ENCODE results near the gene MGMT.

MGMT gene

GRCh38 chr10:129533281-129533680 lies 66.2 kb downstream of the MGMT start:
- no peak for DNase-seq (ENCODE audit: low read depth)
- H3K4me3 ChIP-seq (ENCODE audit: low read depth, low read length): no peak overlapping the region
- no peak for TF ChIP-seq CTCF (IDR thresholded peaks at IDR 0.05; ENCODE audit: control insufficient read depth, extremely low read depth, insufficient read depth)

GRCh38 chr10:129534826-129535225 lies 67.8 kb downstream of the MGMT start:
- no peak for TF ChIP-seq CTCF (IDR thresholded peaks at IDR 0.05; ENCODE audit: control insufficient read depth, extremely low read depth, insufficient read depth)
- DNase-seq (ENCODE audit: low read depth): no peak
- no peak overlapping the region for H3K4me3 ChIP-seq (ENCODE audit: low read depth, low read length)

- no peak overlapping the region for H3K4me3 ChIP-seq (ENCODE audit: low read depth, low read length)
- DNase-seq (ENCODE audit: low read depth): no peak
- TF ChIP-seq CTCF (IDR thresholded peaks at IDR 0.05; ENCODE audit: control insufficient read depth, extremely low read depth, insufficient read depth): no peak
Observed at GRCh38 chr10:129536336-129536735, 69.3 kb downstream of the MGMT start.

- TF ChIP-seq CTCF (IDR thresholded peaks at IDR 0.05; ENCODE audit: control insufficient read depth, extremely low read depth, insufficient read depth): no peak
- H3K4me3 ChIP-seq (ENCODE audit: low read depth, low read length): no peak overlapping the region
Observed at GRCh38 chr10:129537151-129537550, 70.1 kb downstream of the MGMT start.

GRCh38 chr10:129538236-129538635 lies 71.2 kb downstream of the MGMT start:
- no peak overlapping the region for H3K4me3 ChIP-seq (ENCODE audit: low read depth, low read length)
- no peak for TF ChIP-seq CTCF (IDR thresholded peaks at IDR 0.05; ENCODE audit: control insufficient read depth, extremely low read depth, insufficient read depth)
- no peak for DNase-seq (ENCODE audit: low read depth)

More at GRCh38 chr10:129537151-129537550, 70.1 kb downstream of the MGMT start:
- DNase-seq (ENCODE audit: low read depth): no peak

GRCh38 chr10:129541200-129541599 lies 74.2 kb downstream of the MGMT start:
- no peak for DNase-seq (ENCODE audit: low read depth)
- TF ChIP-seq CTCF (IDR thresholded peaks at IDR 0.05; ENCODE audit: control insufficient read depth, extremely low read depth, insufficient read depth): no peak
- no peak overlapping the region for H3K4me3 ChIP-seq (ENCODE audit: low read depth, low read length)

GRCh38 chr10:129541748-129542487 lies 74.9 kb downstream of the MGMT start:
- DNase-seq (ENCODE audit: low read depth): no peak
- TF ChIP-seq CTCF (IDR thresholded peaks at IDR 0.05; ENCODE audit: control insufficient read depth, extremely low read depth, insufficient read depth): no peak
- no peak overlapping the region for H3K4me3 ChIP-seq (ENCODE audit: low read depth, low read length)
